Endodermal cell (in vitro differentiated cells): ENCODE results near the gene PARVB. TPM values are rescaled to one million over a fixed set of nuclear protein-coding genes. Genes with fewer than 3 reads are reported as not detected.
A peak's percentile ranks its signal among the peaks of the same experiment; 100 is the strongest.

Source experiments
- DNase-seq: peaks from one replicate; pipeline ENCODE4 v3.0.0-alpha.2; 2017
- H3K27ac ChIP-seq: 2 replicates; pipeline ENCODE4 v1.5.1; 2013; ENCODE audit warnings: mild to moderate bottlenecking, low read depth, low read length, moderate library complexity
- H3K27me3 ChIP-seq: 2 replicates; pipeline ENCODE4 v1.6.1; 2013; ENCODE audit warnings: mild to moderate bottlenecking, low read length, moderate library complexity; ENCODE audit not compliant: insufficient read depth, control insufficient read depth, poor library complexity, severe bottlenecking
- H3K36me3 ChIP-seq: 2 replicates; pipeline ENCODE4 v1.7.0; 2013; ENCODE audit warnings: mild to moderate bottlenecking, low read length, moderate library complexity; ENCODE audit not compliant: control insufficient read depth, insufficient read depth
- H3K4me1 ChIP-seq: one replicate; pipeline ENCODE4 v1.7.0; 2013; ENCODE audit warnings: low read length; ENCODE audit not compliant: control insufficient read depth, insufficient read depth
- H3K4me3 ChIP-seq: 2 replicates; pipeline ENCODE4 v1.5.1; 2013; ENCODE audit warnings: mild to moderate bottlenecking, low read length, moderate library complexity
- H3K9ac ChIP-seq: 2 replicates; pipeline ENCODE4 v1.6.1; 2013; ENCODE audit warnings: mild to moderate bottlenecking, low read length, moderate library complexity; ENCODE audit not compliant: poor library complexity, severe bottlenecking; ENCODE audit errors: extremely low read depth
- H3K9me3 ChIP-seq: 2 replicates; pipeline ENCODE4 v1.6.1; 2013; ENCODE audit warnings: mild to moderate bottlenecking, low read length, moderate library complexity; ENCODE audit not compliant: control insufficient read depth
- H3K27ac Mint-ChIP-seq: 2 replicates; pipeline ENCODE4 v1.8.0; 2020; ENCODE audit warnings: mixed read lengths
- H3K27me3 Mint-ChIP-seq: 2 replicates; pipeline ENCODE4 v1.8.0; 2021; ENCODE audit warnings: mild to moderate bottlenecking, mixed read lengths; ENCODE audit not compliant: insufficient read depth
- H3K36me3 Mint-ChIP-seq: 2 replicates; pipeline ENCODE4 v1.8.0; 2020; ENCODE audit warnings: low read depth, mixed read lengths
- H3K4me1 Mint-ChIP-seq: 2 replicates; pipeline ENCODE4 v1.8.0; 2020; ENCODE audit warnings: mixed read lengths
- H3K4me3 Mint-ChIP-seq: 2 replicates; pipeline ENCODE4 v1.8.0; 2020; ENCODE audit warnings: mild to moderate bottlenecking, moderate library complexity, mixed read lengths
- H3K9me3 Mint-ChIP-seq: 2 replicates; pipeline ENCODE4 v1.8.0; 2020; ENCODE audit warnings: mild to moderate bottlenecking, mixed read lengths
- CTCF ChIP-seq: fragments of 200-600 bp; sonication (generic); conservative IDR thresholded peaks from 2 replicates; pipeline ENCODE4 v1.5.0; 2021; ENCODE audit warnings: antibody characterized with exemption, mild to moderate bottlenecking
- WGBS, 2 experiments: methylation state at CpG; one replicate each; pipeline versions ENCODE4 v1.1.5 to v1.1.7; 2013; ENCODE audit warnings: missing lambda C conversion rate in 2 of 2, mixed read lengths in 1 of 2; ENCODE audit not compliant: insufficient coverage in 1 of 2, insufficient read length in 1 of 2; 5-methylcytosine and 5-hydroxymethylcytosine counted together
- total RNA-seq, 2 donors: library from RNA; stranded (reverse); fragmentation: NEBNext Ultra II Directional in 1 of 2; extraction: Animal tissue kit (Norgen Biotek cat#: 25700) in 1 of 2; gene quantifications; 2 replicates in 1 of 2; 3 replicates in 1 of 2; pipeline ENCODE4 v1.2.1, GENCODE V29; 2021

PARVB gene
- total RNA-seq, 2 donors from 2014 or later, result 29.6 to 32.3 TPM

GRCh38 chr22:44143105-44143474, 119.0 kb downstream of the PARVB start:
- TF ChIP-seq CTCF, result no peak
- no peak overlapping the region for H3K9ac ChIP-seq

GRCh38 chr22:44143579-44143978, 119.5 kb downstream of the PARVB start:
- Histone ChIP-seq H3K36me3 (no peaks in the 10 kb centered on the region), H3K9me3 (no peaks in the 10 kb centered on the region), H3K9ac (no peak overlapping the region), H3K4me1 (peaks cover 6% of the 10 kb centered on the region), H3K4me3 (no peak overlapping the region), H3K27ac (no peak overlapping the region), H3K27me3 (no peaks in the 10 kb centered on the region)
- peak; percentile 66 for DNase-seq
- no peak overlapping the region for H3K4me3 Mint-ChIP-seq
- peaks cover 2% of the 10 kb centered on the region for H3K9me3 Mint-ChIP-seq
- 55 to 75% methylated on average over 2 to 5 of the region's 9 CpGs for WGBS, 2 experiments
- peaks cover 11% of the 10 kb centered on the region for H3K36me3 Mint-ChIP-seq
- H3K27me3 Mint-ChIP-seq, result no peaks in the 10 kb centered on the region
- no peak overlapping the region for H3K27ac Mint-ChIP-seq
- H3K4me1 Mint-ChIP-seq, result peaks cover 32% of the 10 kb centered on the region
- TF ChIP-seq CTCF, result no peak

More at GRCh38 chr22:44143105-44143474, 119.0 kb downstream of the PARVB start:
- peaks cover 5% of the 10 kb centered on the region for H3K4me1 ChIP-seq
- 83 to 94% methylated on average over 2 to 4 of the region's 4 CpGs for WGBS, 2 experiments
- H3K36me3 Mint-ChIP-seq, result peaks cover 16% of the 10 kb centered on the region
- H3K27ac Mint-ChIP-seq, result no peak overlapping the region
- H3K4me3 Mint-ChIP-seq, result no peak overlapping the region
- H3K4me3 ChIP-seq, result no peak overlapping the region
- H3K9me3 Mint-ChIP-seq, result peaks cover 5% of the 10 kb centered on the region
- H3K36me3 ChIP-seq, result no peaks in the 10 kb centered on the region
- no peak overlapping the region for H3K27ac ChIP-seq
- H3K27me3 ChIP-seq, result no peaks in the 10 kb centered on the region
- DNase-seq, result no peak
- no peaks in the 10 kb centered on the region for H3K27me3 Mint-ChIP-seq
- H3K4me1 Mint-ChIP-seq, result peaks cover 27% of the 10 kb centered on the region
- H3K9me3 ChIP-seq, result peaks cover under 1% of the 10 kb centered on the region

- Mint-ChIP-seq H3K4me3 (no peak overlapping the region), H3K27ac (no peak overlapping the region), H3K36me3 (peaks cover 6% of the 10 kb centered on the region), H3K27me3 (no peaks in the 10 kb centered on the region), H3K9me3 (no peaks in the 10 kb centered on the region), H3K4me1 (peaks cover 35% of the 10 kb centered on the region)
- no peak for TF ChIP-seq CTCF
- Histone ChIP-seq H3K4me1 (peaks cover 6% of the 10 kb centered on the region), H3K36me3 (no peaks in the 10 kb centered on the region), H3K27ac (no peak overlapping the region), H3K9me3 (no peaks in the 10 kb centered on the region), H3K4me3 (no peak overlapping the region), H3K27me3 (no peaks in the 10 kb centered on the region), H3K9ac (no peak overlapping the region)
- WGBS, 2 experiments, result 91 to 93% methylated on average over 8 to 10 of the region's 10 CpGs
- DNase-seq, result no peak
Measured at GRCh38 chr22:44144046-44144569, 120.0 kb downstream of the PARVB start.
